CD4-positive, CD25-positive, alpha-beta regulatory T cell (primary cell): ENCODE results near the gene INSM2. TPM values are rescaled to one million over a fixed set of nuclear protein-coding genes. Genes with fewer than 3 reads are reported as not detected.

Experiments used
- ATAC-seq, 2 donors: fragments of 150-1000 bp; cut with Tn5 transposase; one replicate each; pipeline ENCODE4 v1.10.0; 2021; ENCODE audit warnings: low read depth in 2 of 2, moderate number of reproducible peaks in 2 of 2, moderate library complexity in 1 of 2
- DNase-seq, 3 donors: peaks; one replicate each; pipeline versions ENCODE4 v3.0.0 to v3.0.0-alpha.2; 2012 to 2022; ENCODE audit warnings: mixed read lengths in 1 of 3
- H3K27ac ChIP-seq: one replicate; pipeline ENCODE4 v1.7.0; 2013; ENCODE audit warnings: mild to moderate bottlenecking, low read length; ENCODE audit not compliant: insufficient read depth, poor library complexity, severe bottlenecking
- H3K27me3 ChIP-seq: one replicate; pipeline ENCODE4 v1.7.0; 2013; ENCODE audit warnings: low read length; ENCODE audit not compliant: control insufficient read depth, insufficient read depth
- H3K36me3 ChIP-seq: one replicate; pipeline ENCODE4 v1.7.0; 2013; ENCODE audit warnings: mild to moderate bottlenecking, low read length, moderate library complexity; ENCODE audit not compliant: control insufficient read depth, insufficient read depth
- H3K4me1 ChIP-seq: 2 replicates; pipeline ENCODE4 v1.7.0; 2013; ENCODE audit warnings: mild to moderate bottlenecking, low read length; ENCODE audit not compliant: insufficient read depth, control insufficient read depth, poor library complexity, severe bottlenecking
- H3K4me3 ChIP-seq: one replicate; pipeline ENCODE4 v1.7.0; 2013; ENCODE audit warnings: low read depth, mild to moderate bottlenecking, low read length, moderate library complexity
- H3K9me3 ChIP-seq, 2 experiments: 1 replicate in 1 of 2; 2 replicates in 1 of 2; pipeline ENCODE4 v1.7.0; 2013; ENCODE audit warnings: low read length in 2 of 2, mild to moderate bottlenecking in 1 of 2, moderate library complexity in 1 of 2; ENCODE audit not compliant: control insufficient read depth in 2 of 2
- H3K27ac Mint-ChIP-seq, 3 donors: one replicate each; pipeline ENCODE4 v1.8.0; 2020 to 2022; ENCODE audit warnings: mild to moderate bottlenecking in 3 of 3, mixed read lengths in 3 of 3, moderate library complexity in 2 of 3
- H3K27me3 Mint-ChIP-seq: one replicate; pipeline ENCODE4 v1.8.0; 2022; ENCODE audit warnings: mild to moderate bottlenecking, mixed read lengths
- H3K36me3 Mint-ChIP-seq: one replicate; pipeline ENCODE4 v1.8.0; 2020; ENCODE audit warnings: mixed read lengths
- H3K4me1 Mint-ChIP-seq, 4 donors: one replicate each; pipeline ENCODE4 v1.8.0; 2020 to 2022; ENCODE audit warnings: mixed read lengths in 4 of 4, mild to moderate bottlenecking in 1 of 4
- H3K4me3 Mint-ChIP-seq, 4 donors: one replicate each; pipeline ENCODE4 v1.8.0; 2020 to 2022; ENCODE audit warnings: mild to moderate bottlenecking in 4 of 4, mixed read lengths in 4 of 4, moderate library complexity in 3 of 4
- H3K9me3 Mint-ChIP-seq, 7 donors: one replicate each; pipeline ENCODE4 v1.8.0; 2020 to 2022; ENCODE audit warnings: mixed read lengths in 7 of 7, mild to moderate bottlenecking in 3 of 7, moderate library complexity in 2 of 7
- polyA plus RNA-seq, 4 donors: library from polyadenylated mRNA; unstranded; fragments of 300-500 nt; fragmentation: Illumina TruSeq; gene quantifications; one replicate each; pipeline ENCODE4 v1.2.3, GENCODE V29; 2021
- total RNA-seq: library from RNA; stranded (reverse); gene quantifications from one replicate; pipeline ENCODE4 v1.2.3, GENCODE V29; 2022

The INSM2 gene
- total and polyA plus RNA-seq, 5 donors from 2014 or later, result not detected

DNA sequence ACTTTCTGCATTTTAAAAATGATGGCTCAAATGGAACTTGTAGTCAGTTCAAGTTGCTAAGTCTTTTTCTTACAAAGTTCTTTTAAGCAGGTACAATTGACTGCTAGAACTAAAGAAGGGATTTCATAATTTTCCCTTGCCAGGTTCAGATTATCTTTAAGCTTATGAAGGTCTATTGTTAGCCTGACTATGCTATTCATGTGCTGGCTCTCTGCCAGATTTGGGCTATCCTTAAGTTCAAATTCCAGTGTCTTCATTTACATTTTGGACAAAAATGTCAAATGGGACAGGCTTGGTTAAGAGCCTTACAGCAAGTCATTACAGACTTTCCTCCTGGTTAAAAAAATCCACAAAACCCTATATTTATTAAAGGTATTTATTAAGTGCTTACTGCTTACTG is 42.3 kb downstream of the INSM2 start:
- Mint-ChIP-seq H3K27me3 (no peaks in the 10 kb centered on the region), H3K4me1 (peaks cover 0 to 11% (median 6%) of the 10 kb centered on the region in 4 donors), H3K27ac (no peak overlapping the region), H3K9me3 (no peaks in the 10 kb centered on the region), H3K4me3 (no peak overlapping the region), H3K36me3 (peaks cover 18% of the 10 kb centered on the region)
- Histone ChIP-seq H3K4me3 (no peak overlapping the region), H3K27me3 (no peaks in the 10 kb centered on the region), H3K4me1 (no peaks in the 10 kb centered on the region), H3K36me3 (peaks cover 9% of the 10 kb centered on the region), H3K27ac (no peak overlapping the region), H3K9me3 (no peaks in the 10 kb centered on the region)
- ATAC-seq (no peak), DNase-seq (no peak)

DNA sequence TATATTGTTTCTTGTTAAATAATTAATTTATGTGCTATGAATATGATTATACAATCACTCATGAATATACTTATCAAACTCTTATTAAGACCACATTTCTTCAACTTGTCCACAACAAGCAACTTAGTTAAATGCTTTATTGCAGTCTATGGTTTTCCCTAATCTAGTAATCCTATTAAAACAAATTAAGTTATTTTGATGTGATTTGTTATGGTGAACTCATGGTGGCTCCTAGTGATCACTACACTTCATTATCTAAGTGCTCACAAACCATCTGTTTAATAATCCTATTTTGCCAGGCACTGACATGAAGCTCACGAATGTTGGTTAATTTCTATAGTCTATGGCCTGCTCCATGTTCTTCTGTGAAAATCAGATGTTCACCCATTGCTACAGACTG is 42.9 kb downstream of the INSM2 start:
- ATAC-seq, result no peak
- H3K36me3 ChIP-seq, result peaks cover 9% of the 10 kb centered on the region
- peaks cover 0 to 11% (median 6%) of the 10 kb centered on the region in 4 donors for H3K4me1 Mint-ChIP-seq
- no peak overlapping the region for H3K27ac ChIP-seq
- H3K9me3 ChIP-seq, result no peaks in the 10 kb centered on the region
- no peaks in the 10 kb centered on the region for H3K9me3 Mint-ChIP-seq
- DNase-seq, result no peak
- H3K27me3 Mint-ChIP-seq, result no peaks in the 10 kb centered on the region
- no peak overlapping the region for H3K27ac Mint-ChIP-seq
- peaks cover 19% of the 10 kb centered on the region for H3K36me3 Mint-ChIP-seq
- no peaks in the 10 kb centered on the region for H3K4me1 ChIP-seq
- no peak overlapping the region for H3K4me3 Mint-ChIP-seq
- H3K4me3 ChIP-seq, result no peak overlapping the region
- H3K27me3 ChIP-seq, result no peaks in the 10 kb centered on the region

DNA sequence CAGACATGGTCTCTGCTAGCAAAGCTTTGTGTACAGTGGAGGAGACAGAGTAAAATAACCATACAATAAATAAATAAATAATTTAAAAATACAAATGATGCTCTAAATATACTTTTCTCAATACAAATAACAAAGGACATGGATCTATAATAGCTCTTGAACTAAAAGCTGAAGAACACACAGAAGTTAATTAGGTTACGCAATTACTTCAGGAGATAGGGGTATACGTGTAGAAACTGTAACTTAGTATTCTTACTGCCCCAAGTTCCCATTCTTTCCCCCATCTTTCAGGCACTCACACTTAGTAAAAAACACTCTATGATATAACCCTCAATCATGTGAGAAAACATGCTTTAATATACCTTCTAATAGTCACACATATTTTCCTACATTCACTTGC is 44.2 kb downstream of the INSM2 start:
- no peaks in the 10 kb centered on the region for H3K4me1 ChIP-seq
- Mint-ChIP-seq H3K27me3 (no peaks in the 10 kb centered on the region), H3K4me3 (no peak overlapping the region), H3K36me3 (peaks cover 26% of the 10 kb centered on the region), H3K9me3 (peaks cover 0 to 2% (median 0%) of the 10 kb centered on the region in 7 donors), H3K27ac (no peak overlapping the region), H3K4me1 (peaks cover 2 to 12% (median 8%) of the 10 kb centered on the region in 4 donors)
- peaks cover 3% of the 10 kb centered on the region for H3K36me3 ChIP-seq
- H3K4me3 ChIP-seq, result no peak overlapping the region
- H3K27me3 ChIP-seq, result no peaks in the 10 kb centered on the region
- H3K9me3 ChIP-seq, result no peaks in the 10 kb centered on the region
- ATAC-seq, result no peak
- H3K27ac ChIP-seq, result no peak overlapping the region
- DNase-seq, result no peak

DNA sequence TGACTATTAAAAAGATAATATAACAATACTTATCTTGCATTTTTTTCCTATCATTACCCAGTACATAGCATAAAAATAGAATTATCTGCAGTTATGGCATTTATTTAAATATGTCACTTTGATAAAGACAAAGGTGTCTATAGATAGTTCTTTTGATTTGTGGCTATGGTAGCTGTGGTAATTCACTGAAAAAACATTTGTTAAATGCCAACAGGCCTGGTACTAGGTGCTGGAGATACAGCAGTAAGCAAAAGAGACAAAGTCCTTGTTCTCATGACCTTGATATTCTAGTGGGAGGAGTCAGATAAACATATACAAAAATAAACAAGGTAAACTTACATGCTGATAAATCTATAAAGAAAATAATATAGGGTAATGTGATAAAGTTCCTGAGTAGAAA is 44.7 kb downstream of the INSM2 start:
- Histone ChIP-seq H3K4me1 (no peaks in the 10 kb centered on the region), H3K27me3 (no peaks in the 10 kb centered on the region), H3K36me3 (peaks cover 3% of the 10 kb centered on the region), H3K27ac (no peak overlapping the region), H3K4me3 (no peak overlapping the region), H3K9me3 (no peaks in the 10 kb centered on the region)
- peaks cover 0 to 2% (median 0%) of the 10 kb centered on the region in 7 donors for H3K9me3 Mint-ChIP-seq
- ATAC-seq, result no peak
- peaks cover 31% of the 10 kb centered on the region for H3K36me3 Mint-ChIP-seq
- no peaks in the 10 kb centered on the region for H3K27me3 Mint-ChIP-seq
- no peak overlapping the region for H3K27ac Mint-ChIP-seq
- H3K4me3 Mint-ChIP-seq, result no peak overlapping the region
- peaks cover 4 to 16% (median 10%) of the 10 kb centered on the region in 4 donors for H3K4me1 Mint-ChIP-seq
- DNase-seq, result no peak

Other genes with a start within 250 kb of the INSM2 start
- gene PSMA6, start 241.8 kb upstream of the INSM2 start, total RNA-seq, result 132 TPM
- gene PSMA6, start 241.8 kb upstream of the INSM2 start, polyA plus RNA-seq, result 100 to 1,000 TPM; 330 to 480 (median 385) TPM
- gene NFKBIA, start 129.4 kb upstream of the INSM2 start, total RNA-seq, result 1,380 TPM
- 100 to 1,000 TPM; 210 to 290 (median 243) TPM for gene NFKBIA, start 129.4 kb upstream of the INSM2 start, polyA plus RNA-seq